ENCODE results near the gene CFAP20DC.

DNA sequence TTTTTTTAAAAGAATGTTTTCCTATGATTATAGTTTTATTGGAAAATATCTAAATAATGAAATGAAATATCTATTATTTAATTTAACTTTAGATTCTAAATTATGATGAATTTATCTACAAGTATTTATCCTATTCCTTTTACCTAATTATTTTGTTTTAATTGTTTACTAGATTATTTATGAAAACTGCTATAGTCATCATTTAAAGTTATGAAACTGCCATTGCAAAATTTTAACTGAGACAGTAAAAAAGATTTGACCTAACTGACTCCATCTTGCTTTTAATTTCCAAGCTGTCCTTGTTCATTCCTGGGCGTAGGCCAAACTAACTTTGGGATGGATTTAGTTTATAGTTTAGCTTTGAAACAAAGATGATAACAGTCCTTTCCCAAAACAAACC is 357.3 kb downstream of the CFAP20DC start:
- TF ChIP-seq, protein P1, sequence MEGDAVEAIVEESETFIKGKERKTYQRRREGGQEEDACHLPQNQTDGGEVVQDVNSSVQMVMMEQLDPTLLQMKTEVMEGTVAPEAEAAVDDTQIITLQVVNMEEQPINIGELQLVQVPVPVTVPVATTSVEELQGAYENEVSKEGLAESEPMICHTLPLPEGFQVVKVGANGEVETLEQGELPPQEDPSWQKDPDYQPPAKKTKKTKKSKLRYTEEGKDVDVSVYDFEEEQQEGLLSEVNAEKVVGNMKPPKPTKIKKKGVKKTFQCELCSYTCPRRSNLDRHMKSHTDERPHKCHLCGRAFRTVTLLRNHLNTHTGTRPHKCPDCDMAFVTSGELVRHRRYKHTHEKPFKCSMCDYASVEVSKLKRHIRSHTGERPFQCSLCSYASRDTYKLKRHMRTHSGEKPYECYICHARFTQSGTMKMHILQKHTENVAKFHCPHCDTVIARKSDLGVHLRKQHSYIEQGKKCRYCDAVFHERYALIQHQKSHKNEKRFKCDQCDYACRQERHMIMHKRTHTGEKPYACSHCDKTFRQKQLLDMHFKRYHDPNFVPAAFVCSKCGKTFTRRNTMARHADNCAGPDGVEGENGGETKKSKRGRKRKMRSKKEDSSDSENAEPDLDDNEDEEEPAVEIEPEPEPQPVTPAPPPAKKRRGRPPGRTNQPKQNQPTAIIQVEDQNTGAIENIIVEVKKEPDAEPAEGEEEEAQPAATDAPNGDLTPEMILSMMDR (IDR thresholded peaks at IDR 0.05), result no peak
- TF ChIP-seq ZFX (IDR thresholded peaks at IDR 0.05; ENCODE audit: borderline replicate concordance), result no peak
